Right forelimb (tissue), 1 donor: ENCODE measurements around the gene SSX7.
"Not testable (repeated sequence)": the region's sequence is repeated elsewhere in the genome, so short reads cannot be mapped to it uniquely, and the experiment has no call there.

Source experiments
- DNase-seq: peaks from one replicate; pipeline ENCODE4 v3.0.0-alpha.2; 2018

Gene SSX7

DNA sequence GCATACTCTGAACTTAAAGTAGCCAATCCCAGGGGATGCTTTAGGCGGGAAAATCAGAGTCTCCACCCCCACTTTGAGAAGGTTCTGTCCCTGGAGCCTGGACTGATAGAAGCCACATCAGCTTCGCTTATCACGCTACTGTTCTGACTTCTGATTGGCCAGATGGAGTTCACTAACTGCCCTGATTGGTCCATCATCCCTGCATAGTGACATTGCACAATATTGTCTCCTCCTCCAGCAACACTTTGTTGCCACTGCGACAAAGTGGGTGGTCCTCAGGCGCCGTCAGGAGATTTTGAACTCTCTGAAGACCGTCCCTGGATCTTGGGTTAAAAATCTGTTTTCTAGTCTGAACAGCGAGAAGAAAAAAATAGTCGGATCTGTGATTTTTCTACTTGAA is at the start of gene SSX7:
SSX7 (minus strand) TSS at position 101 of the 400 bp plus-strand sequence. CDS start 1,428 bp downstream, outside the sequence.
- not testable (repeated sequence) for DNase-seq

GRCh38 chrX:52692034-52692433 is 37.3 kb upstream of the SSX7 start:
- DNase-seq = not testable (repeated sequence)

DNA sequence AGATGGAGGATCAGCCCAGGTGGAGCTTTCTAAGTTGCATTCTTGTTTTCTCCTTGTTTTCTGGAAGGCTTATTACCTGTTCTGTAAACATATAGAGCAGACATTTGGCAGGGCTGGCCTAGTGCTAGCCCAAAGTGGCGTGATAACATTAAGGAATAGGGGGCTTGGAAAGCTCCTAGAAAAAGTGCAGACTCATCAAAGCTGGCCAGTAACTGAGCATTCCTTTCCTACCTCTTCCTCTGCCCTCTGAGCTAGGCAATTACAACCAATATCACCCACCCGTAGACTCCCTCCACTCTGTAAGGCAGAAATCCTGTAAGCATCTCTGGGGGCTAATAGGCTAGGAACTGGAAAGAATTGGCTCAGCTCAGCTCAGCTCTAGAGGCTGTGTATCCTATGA is 7.5 kb upstream of the SSX7 start:
- DNase-seq = not testable (repeated sequence)

DNA sequence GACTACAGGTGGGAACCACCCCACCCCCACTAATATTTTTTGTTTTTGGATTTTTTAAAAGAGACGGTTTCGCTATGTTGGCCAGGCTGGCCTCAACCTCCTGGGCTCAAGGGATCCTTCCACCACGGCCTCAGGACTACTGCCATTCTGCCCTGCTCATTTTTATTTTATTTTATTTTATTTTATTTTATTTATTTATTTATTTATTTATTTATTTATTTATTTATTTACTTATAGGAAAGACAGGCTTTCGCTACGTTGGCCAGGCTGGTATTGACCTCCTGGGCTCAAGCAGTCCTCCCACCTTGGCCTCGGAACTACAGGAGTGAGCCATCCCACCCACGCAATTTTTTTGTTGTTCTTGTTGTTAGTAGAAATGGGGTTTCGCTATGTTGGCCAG is 775 bp upstream of the SSX7 start:
- DNase-seq = not testable (repeated sequence)

- not testable (repeated sequence) for DNase-seq
Observed at GRCh38 chrX:52650676-52651075, 4.0 kb downstream of the SSX7 start.

DNA sequence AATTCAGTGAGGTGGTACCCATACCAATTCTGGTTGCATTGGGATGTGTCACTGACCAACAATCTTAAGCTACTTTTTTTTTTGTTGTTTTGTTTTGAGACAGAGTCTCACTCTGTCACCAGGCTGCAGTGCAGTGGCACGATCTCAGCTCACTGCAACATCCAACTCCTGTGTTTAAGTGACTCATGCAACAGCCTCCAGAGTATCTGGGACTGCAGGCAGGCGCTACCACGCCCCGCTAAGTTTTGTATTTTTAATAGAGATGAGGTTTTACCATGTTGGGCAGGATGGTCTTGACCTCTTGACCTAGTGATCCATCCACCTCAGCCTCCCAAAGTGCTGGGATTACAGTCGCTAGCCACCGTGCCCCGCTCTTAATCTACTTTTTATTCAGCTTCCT is 5.7 kb downstream of the SSX7 start:
- not testable (repeated sequence) for DNase-seq

GRCh38 chrX:52628483-52628882 is 26.2 kb downstream of the SSX7 start:
- DNase-seq = not testable (repeated sequence)

DNA sequence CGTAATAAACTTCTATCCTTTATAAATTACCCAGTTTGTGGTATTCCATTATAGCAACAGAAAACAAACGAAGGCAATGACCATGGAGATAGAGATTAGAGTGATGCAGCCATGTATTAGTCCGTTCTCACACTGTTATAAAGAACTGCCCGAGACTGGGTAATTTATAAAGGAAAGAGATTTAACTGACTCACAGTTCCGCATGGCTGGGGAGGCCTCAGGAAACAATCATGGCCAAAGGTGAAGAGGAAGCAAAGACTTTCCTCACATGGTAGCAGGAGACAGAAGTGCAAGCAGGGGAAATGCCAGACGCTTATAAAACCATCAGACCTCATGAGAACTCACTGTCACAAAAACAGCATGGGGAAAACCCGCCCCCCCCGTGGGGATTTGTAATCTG is 34.0 kb downstream of the SSX7 start:
- not testable (repeated sequence) for DNase-seq

GRCh38 chrX:52608961-52609360 is 45.7 kb downstream of the SSX7 start:
- no peak for DNase-seq

GRCh38 chrX:52603151-52603550 is 51.5 kb downstream of the SSX7 start:
- DNase-seq = not testable (repeated sequence)

- no peak for DNase-seq
Observed at GRCh38 chrX:52598886-52599285, 55.8 kb downstream of the SSX7 start.

DNA sequence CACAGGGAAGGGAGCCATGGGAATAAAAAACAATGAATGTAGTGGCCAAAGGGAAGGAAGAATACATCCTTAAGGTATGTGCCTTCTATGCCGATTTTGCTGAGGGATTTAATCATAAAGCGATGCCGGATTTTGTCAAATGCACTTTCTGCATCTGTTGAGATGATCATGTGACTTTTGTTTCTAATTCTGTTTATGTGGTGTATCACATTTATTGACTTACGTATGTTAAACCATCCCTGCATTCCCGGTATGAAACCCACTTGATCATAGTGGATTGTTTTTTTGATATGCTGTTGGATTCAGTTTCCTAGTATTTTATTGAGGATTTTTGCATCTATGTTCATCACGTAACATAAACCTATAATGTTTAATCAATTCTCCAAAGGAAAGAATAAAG is 60.0 kb downstream of the SSX7 start:
- no peak for DNase-seq
